A673 (cell line): ENCODE measurements around the gene ELP4. TPM values are rescaled to one million over a fixed set of nuclear protein-coding genes. Genes with fewer than 3 reads are reported as not detected.

Source experiments
- BruUV-seq: library from RNA; stranded (reverse); fragments of 400-500 nt; replicated peaks from 2 replicates; lab custom pipeline; 2021; lab: Mats Ljungman, UMichigan
- CTCF ChIA-PET: fragments of 300-600 bp; sonication (Branson Sonifier 250); formaldehyde crosslinking; loops from one replicate; lab custom pipeline; 2022; ENCODE audit warnings: antibody characterized with exemption; lab: Charles Lee
- POLR2A ChIA-PET: fragments of 300-600 bp; sonication (Branson Sonifier 250); formaldehyde crosslinking; loops from one replicate; lab custom pipeline; 2022; ENCODE audit warnings: antibody characterized with exemption; ENCODE audit not compliant: low non-redundant PET; lab: Charles Lee
- DNase-seq: peaks from one replicate; pipeline ENCODE4 v3.0.0-alpha.2; 2015; ENCODE audit warnings: low spot score
- H3K27ac ChIP-seq: fragments of 200-600 bp; sonication (generic); 2 replicates; pipeline ENCODE4 v1.5.1; 2016; ENCODE audit warnings: mixed run types, low read depth, mild to moderate bottlenecking, mixed read lengths, antibody characterized with exemption, low read length; ENCODE audit not compliant: poor library complexity, severe bottlenecking
- H3K27me3 ChIP-seq: fragments of 200-600 bp; sonication (generic); replicated peaks from 2 replicates; pipeline ENCODE4 v1.6.1; 2017; ENCODE audit warnings: mixed run types, low read depth, mild to moderate bottlenecking, mixed read lengths, antibody characterized with exemption, low read length; ENCODE audit not compliant: insufficient read depth, poor library complexity
- H3K36me3 ChIP-seq: fragments of 200-600 bp; sonication (generic); 2 replicates; pipeline ENCODE4 v1.6.1; 2016; ENCODE audit warnings: mixed run types, mild to moderate bottlenecking, mixed read lengths, antibody characterized with exemption, low read length; ENCODE audit not compliant: insufficient read depth, poor library complexity, severe bottlenecking
- H3K4me1 ChIP-seq: fragments of 200-600 bp; sonication (generic); 2 replicates; pipeline ENCODE4 v1.6.1; 2017; ENCODE audit warnings: mixed run types, mild to moderate bottlenecking, mixed read lengths, antibody characterized with exemption, low read length; ENCODE audit not compliant: insufficient read depth, poor library complexity, severe bottlenecking
- H3K4me3 ChIP-seq: fragments of 200-600 bp; sonication (generic); 2 replicates; pipeline ENCODE4 v1.5.1; 2016; ENCODE audit warnings: low read depth, mixed run types, mild to moderate bottlenecking, mixed read lengths, low read length; ENCODE audit not compliant: poor library complexity, severe bottlenecking
- H3K9me3 ChIP-seq: fragments of 200-600 bp; sonication (generic); 2 replicates; pipeline ENCODE4 v1.6.1; 2016; ENCODE audit warnings: mixed run types, low read depth, mild to moderate bottlenecking, mixed read lengths, antibody characterized with exemption, low read length; ENCODE audit not compliant: poor library complexity, severe bottlenecking
- CTCF ChIP-seq: fragments of 300-800, 200-600 bp; sonication (generic); conservative IDR thresholded peaks from 2 replicates; pipeline ENCODE4 v1.5.1; 2017; ENCODE audit warnings: low read depth, mild to moderate bottlenecking, antibody characterized with exemption, low read length, moderate library complexity, mixed read lengths
- EZH2 ChIP-seq: fragments of 200-600 bp; sonication (generic); IDR thresholded peaks from 2 replicates; pipeline ENCODE4 v1.6.1; 2017; ENCODE audit warnings: borderline replicate concordance, low read depth, mild to moderate bottlenecking, mixed read lengths, antibody characterized with exemption, low read length; ENCODE audit not compliant: poor library complexity, severe bottlenecking
- intact Hi-C: fragments of 100-400 bp; cut with micrococcal nuclease; formaldehyde crosslinking; loops from one replicate; pipeline ENCODE4 v1.10.0; 2022; ENCODE audit not compliant: unreplicated experiment
- total RNA-seq: library from RNA; stranded (reverse); gene quantifications from 2 replicates; pipeline ENCODE4 v1.2.3, GENCODE V29; 2021

ELP4 gene
- total RNA-seq, 1 experiment from 2014 or later, result 49.4 TPM

- BruUV-seq, result no TSS peak
- Histone ChIP-seq H3K27ac (no peak overlapping the region), H3K9me3 (no peaks in the 10 kb centered on the region), H3K27me3 (no peaks in the 10 kb centered on the region), H3K36me3 (no peaks in the 10 kb centered on the region), H3K4me1 (no peaks in the 10 kb centered on the region), H3K4me3 (no peak overlapping the region)
- TF ChIP-seq EZH2 (no peak), CTCF (no peak)
- intact Hi-C loops, result no loop called here
- ChIA-PET CTCF (interaction anchor here (1.9 kb wide), 1 partner anchor 10 kb away, joined by 7 read pairs; no protein-coding TSS in a partner anchor), POLR2A (no interaction called here)
- DNase-seq, result no peak
These were observed 142.3 kb downstream of the ELP4 start for GRCh38 chr11:31651822-31652221.

GRCh38 chr11:31652528-31652927 is 143.0 kb downstream of the ELP4 start:
- POLR2A ChIA-PET, result interaction anchor here (0.6 kb wide), 1 partner anchor 100 kb away, joined by 13 read pairs; no protein-coding TSS in a partner anchor
- TSS peak; percentile 10 for BruUV-seq
- no peak for DNase-seq
- H3K9me3 ChIP-seq, result no peaks in the 10 kb centered on the region
- H3K36me3 ChIP-seq, result no peaks in the 10 kb centered on the region
- no peaks in the 10 kb centered on the region for H3K4me1 ChIP-seq
- CTCF ChIA-PET, result no interaction called here
- H3K4me3 ChIP-seq, result no peak overlapping the region
- TF ChIP-seq EZH2 (no peak), CTCF (no peak)
- no peaks in the 10 kb centered on the region for H3K27me3 ChIP-seq
- intact Hi-C loops, result no loop called here
- no peak overlapping the region for H3K27ac ChIP-seq

GRCh38 chr11:31655483-31655882 is 145.9 kb downstream of the ELP4 start:
- H3K27ac ChIP-seq, result no peak overlapping the region
- peak; percentile 32 for DNase-seq
- no TSS peak for BruUV-seq

More at GRCh38 chr11:31655483-31655882, 145.9 kb downstream of the ELP4 start:
- Histone ChIP-seq H3K36me3 (no peaks in the 10 kb centered on the region), H3K4me3 (no peak overlapping the region), H3K9me3 (no peaks in the 10 kb centered on the region), H3K4me1 (no peaks in the 10 kb centered on the region), H3K27me3 (no peaks in the 10 kb centered on the region)
- ChIA-PET CTCF (no interaction called here), POLR2A (no interaction called here)
- intact Hi-C loops, result no loop called here
- TF ChIP-seq EZH2, result no peak
- TF ChIP-seq CTCF, result no peak
